Activated CD4-positive, alpha-beta memory T cell treated with anti-CD3 and anti-CD28 coated beads for 36 hours (primary cell): ENCODE data around the gene RIMS3. TPM values are rescaled to one million over a fixed set of nuclear protein-coding genes. Genes with fewer than 3 reads are reported as not detected.
"Not testable (repeated sequence)": the region's sequence is repeated elsewhere in the genome, so short reads cannot be mapped to it uniquely, and the experiment has no call there.

Experiments used
- CTCF ChIA-PET: fragments of 350-600 bp; sonication (Branson Sonifier 250); formaldehyde crosslinking; loops from one replicate; lab custom pipeline; 2021; ENCODE audit warnings: antibody characterized with exemption, inconsistent platforms; lab: Charles Lee
- POLR2A ChIA-PET: fragments of 350-600 bp; sonication (Branson Sonifier 250); formaldehyde crosslinking; loops from one replicate; lab custom pipeline; 2021; ENCODE audit warnings: antibody characterized with exemption; lab: Charles Lee
- DNase-seq: peaks from one replicate; pipeline ENCODE4 v3.0.0-alpha.2; 2020
- H3K27ac Mint-ChIP-seq: one replicate; pipeline ENCODE4 v1.8.0; 2021; ENCODE audit warnings: mixed read lengths
- H3K27me3 Mint-ChIP-seq: one replicate; pipeline ENCODE4 v1.8.0; 2021; ENCODE audit warnings: mixed read lengths
- H3K36me3 Mint-ChIP-seq: one replicate; pipeline ENCODE4 v1.8.0; 2021; ENCODE audit warnings: mixed read lengths
- H3K4me1 Mint-ChIP-seq: one replicate; pipeline ENCODE4 v1.8.0; 2021; ENCODE audit warnings: low read depth, mixed read lengths
- H3K4me3 Mint-ChIP-seq: one replicate; pipeline ENCODE4 v1.8.0; 2021; ENCODE audit warnings: mild to moderate bottlenecking, mixed read lengths
- H3K9me3 Mint-ChIP-seq: one replicate; pipeline ENCODE4 v1.8.0; 2021; ENCODE audit warnings: mixed read lengths
- intact Hi-C: fragments of 100-400 bp; cut with micrococcal nuclease; formaldehyde crosslinking; loops from one replicate; pipeline ENCODE4 v1.15.1; 2023
- total RNA-seq, 2 experiments: library from RNA; stranded (reverse); gene quantifications; one replicate each; pipeline ENCODE4 v1.2.3, GENCODE V29; 2021

The RIMS3 gene
- total RNA-seq, 2 experiments from 2014 or later, result 3.7 to 4.0 TPM

DNA sequence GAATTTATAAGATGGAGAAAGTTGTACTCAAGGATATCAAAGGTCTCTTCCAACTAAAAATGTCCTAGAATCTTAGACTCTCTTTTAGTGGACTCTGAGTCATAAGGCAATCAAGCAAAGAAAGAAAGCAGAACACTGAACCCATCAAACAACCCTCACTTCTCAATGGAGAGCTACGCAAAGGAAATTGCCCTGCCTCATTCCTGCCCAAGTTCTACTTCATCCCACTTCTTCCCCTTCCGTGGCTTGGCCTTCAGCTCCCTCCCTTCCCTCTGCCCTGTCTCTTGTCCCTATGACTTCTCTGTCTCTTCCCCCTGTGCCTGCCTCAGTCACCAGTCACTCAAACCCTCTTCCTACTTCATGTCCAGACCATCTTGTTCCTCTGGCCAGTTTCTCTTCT, 58.5 kb downstream of the RIMS3 start:
- H3K4me3 Mint-ChIP-seq, result no peak overlapping the region
- H3K27ac Mint-ChIP-seq, result no peak overlapping the region
- H3K4me1 Mint-ChIP-seq, result no peaks in the 10 kb centered on the region
- POLR2A ChIA-PET, result no interaction called here
- intact Hi-C loops, result no loop called here
- peaks cover 3% of the 10 kb centered on the region for H3K27me3 Mint-ChIP-seq
- DNase-seq, result no peak
- no peaks in the 10 kb centered on the region for H3K9me3 Mint-ChIP-seq
- no peaks in the 10 kb centered on the region for H3K36me3 Mint-ChIP-seq
- CTCF ChIA-PET, result interaction anchor here (1.1 kb wide), 1 partner anchor 454 kb away, joined by 3 read pairs; no protein-coding TSS in a partner anchor

DNA sequence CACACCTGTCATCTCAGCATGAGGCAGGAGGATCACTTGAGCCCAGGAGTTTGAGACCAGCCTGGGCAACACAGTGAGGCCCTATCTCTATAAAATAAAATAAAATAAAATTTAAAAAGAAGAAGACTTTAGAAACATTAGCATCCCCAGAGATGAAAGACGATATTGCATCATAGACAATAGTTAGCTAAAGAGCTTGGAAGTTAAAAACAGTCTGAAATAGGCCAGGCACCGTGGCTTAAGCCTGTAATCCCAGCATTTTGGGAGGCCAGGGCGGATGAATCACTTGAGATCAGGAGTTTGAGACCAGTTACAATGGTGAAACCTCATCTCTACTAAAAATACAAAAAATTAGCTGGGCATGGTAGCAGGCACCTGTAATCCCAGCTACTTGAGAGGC, 59.3 kb downstream of the RIMS3 start:
- ChIA-PET CTCF (no interaction called here), POLR2A (no interaction called here)
- Mint-ChIP-seq H3K4me3 (no peak overlapping the region), H3K36me3 (no peaks in the 10 kb centered on the region), H3K27ac (no peak overlapping the region), H3K9me3 (no peaks in the 10 kb centered on the region), H3K4me1 (no peaks in the 10 kb centered on the region), H3K27me3 (peaks cover 3% of the 10 kb centered on the region)
- intact Hi-C loops, result no loop called here
- no peak for DNase-seq

DNA sequence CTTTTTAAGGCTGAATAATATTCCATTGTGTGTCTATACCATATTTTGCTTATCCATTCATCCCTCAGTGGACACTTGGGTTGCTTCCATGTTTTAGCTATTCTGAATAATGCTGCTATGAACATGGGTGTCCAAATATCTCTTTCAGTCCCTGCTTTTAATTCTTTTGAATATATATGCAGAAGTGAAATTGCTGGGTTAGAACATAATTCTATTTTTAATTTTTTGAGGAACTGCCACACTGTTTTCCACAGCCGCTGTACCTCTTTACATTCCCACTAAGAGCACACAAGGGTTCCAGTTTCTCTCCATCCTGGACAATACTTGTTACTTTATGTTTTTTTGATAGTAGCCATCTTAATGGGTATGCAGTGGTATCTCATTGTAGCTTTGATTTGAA, 65.6 kb downstream of the RIMS3 start:
- no peaks in the 10 kb centered on the region for H3K4me1 Mint-ChIP-seq
- ChIA-PET CTCF (no interaction called here), POLR2A (no interaction called here)
- DNase-seq, result no peak
- no peaks in the 10 kb centered on the region for H3K9me3 Mint-ChIP-seq
- no peak overlapping the region for H3K4me3 Mint-ChIP-seq
- no peak overlapping the region for H3K27ac Mint-ChIP-seq
- intact Hi-C loops, result no loop called here
- no peaks in the 10 kb centered on the region for H3K36me3 Mint-ChIP-seq
- peaks cover 3% of the 10 kb centered on the region for H3K27me3 Mint-ChIP-seq

DNA sequence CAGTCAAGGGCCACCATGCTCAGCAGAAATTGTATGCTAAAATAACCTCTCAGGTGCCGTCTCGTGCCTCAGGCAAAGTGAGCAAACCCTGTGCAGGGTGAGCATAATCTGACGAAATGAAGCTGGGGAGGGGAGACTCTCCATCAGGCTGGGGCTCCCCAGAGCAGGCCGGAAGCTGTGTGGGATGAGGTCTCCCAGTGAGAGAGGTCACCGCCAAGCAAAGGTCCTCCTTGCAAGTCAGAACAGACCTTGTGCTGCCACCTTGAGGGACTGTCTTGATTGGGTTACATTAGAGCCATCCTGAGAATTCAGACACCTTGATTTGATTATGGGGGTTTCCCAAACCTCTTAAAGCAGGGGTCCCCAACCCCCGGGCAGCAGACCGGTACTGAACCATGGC, 69.9 kb downstream of the RIMS3 start:
- H3K36me3 Mint-ChIP-seq, result no peaks in the 10 kb centered on the region
- POLR2A ChIA-PET, result no interaction called here
- CTCF ChIA-PET, result no interaction called here
- intact Hi-C loops, result no loop called here
- no peak overlapping the region for H3K27ac Mint-ChIP-seq
- no peaks in the 10 kb centered on the region for H3K9me3 Mint-ChIP-seq
- peaks cover 3% of the 10 kb centered on the region for H3K4me1 Mint-ChIP-seq
- DNase-seq, result no peak
- peaks cover 3% of the 10 kb centered on the region for H3K27me3 Mint-ChIP-seq
- H3K4me3 Mint-ChIP-seq, result no peak overlapping the region

DNA sequence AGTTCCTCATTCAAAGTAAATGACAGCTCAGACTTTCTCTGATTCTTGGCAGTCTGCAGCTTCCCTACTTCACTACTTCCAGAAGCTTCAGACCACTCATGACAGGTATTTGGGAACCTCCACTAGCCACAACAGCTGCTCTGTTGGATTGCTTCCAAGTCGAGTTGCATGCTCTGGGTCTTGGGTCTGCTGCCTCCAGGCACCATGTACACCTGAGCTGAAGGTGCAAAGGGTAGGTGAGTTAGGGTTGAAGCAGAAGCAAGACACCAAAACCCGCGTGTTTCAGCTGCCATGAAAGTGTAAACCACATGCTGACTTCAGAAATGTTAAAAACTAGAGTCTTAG, 71.3 kb downstream of the RIMS3 start:
- no peak for DNase-seq
- H3K9me3 Mint-ChIP-seq, result no peaks in the 10 kb centered on the region
- no peak overlapping the region for H3K27ac Mint-ChIP-seq
- ChIA-PET CTCF (no interaction called here), POLR2A (no interaction called here)
- intact Hi-C loops, result no loop called here
- peaks cover 3% of the 10 kb centered on the region for H3K27me3 Mint-ChIP-seq
- no peaks in the 10 kb centered on the region for H3K36me3 Mint-ChIP-seq
- H3K4me1 Mint-ChIP-seq, result peaks cover 3% of the 10 kb centered on the region
- H3K4me3 Mint-ChIP-seq, result no peak overlapping the region

DNA sequence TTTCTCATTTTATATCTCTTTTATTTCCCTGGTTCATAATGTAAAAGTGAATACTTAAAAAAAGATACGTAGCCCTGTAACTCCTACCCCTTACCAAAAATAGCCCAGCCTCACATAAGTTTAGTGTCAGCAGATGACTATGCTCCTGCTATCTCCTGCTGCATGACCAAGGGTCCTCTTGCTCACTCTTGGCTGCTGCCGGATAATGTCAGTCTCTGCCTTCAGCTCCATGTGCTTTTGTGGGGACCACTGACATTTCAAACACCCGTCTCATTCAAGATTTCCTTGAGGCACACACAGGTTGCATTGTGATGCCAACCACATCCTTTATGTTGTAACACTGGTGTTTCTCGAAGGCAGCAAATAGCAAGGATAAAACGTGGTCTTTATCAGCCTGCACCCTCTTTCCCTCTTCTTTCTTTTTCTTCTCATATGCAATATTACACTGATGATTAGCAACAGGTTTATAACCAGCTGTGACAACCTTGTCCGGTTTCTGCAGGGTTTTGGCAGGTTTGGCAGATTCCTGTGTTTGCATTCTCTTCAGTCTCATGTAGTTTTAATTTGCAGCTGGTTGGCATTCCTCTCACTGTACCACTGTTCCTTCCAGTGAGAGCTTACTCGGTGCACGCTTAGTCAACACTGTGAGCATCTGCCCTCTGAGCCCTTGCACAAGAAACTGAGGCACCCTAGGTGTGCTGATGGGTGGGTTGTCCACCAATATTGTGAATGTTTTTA, 71.9 kb downstream of the RIMS3 start:
- Mint-ChIP-seq H3K9me3 (no peaks in the 10 kb centered on the region), H3K4me1 (peaks cover 3% of the 10 kb centered on the region), H3K4me3 (no peak overlapping the region), H3K36me3 (no peaks in the 10 kb centered on the region), H3K27me3 (peaks cover 3% of the 10 kb centered on the region), H3K27ac (no peak overlapping the region)
- intact Hi-C loops, result no loop called here
- CTCF ChIA-PET, result interaction anchor here (1.5 kb wide), 1 partner anchor 359 kb away, joined by 5 read pairs; no protein-coding TSS in a partner anchor
- POLR2A ChIA-PET, result no interaction called here
- DNase-seq, result no peak

DNA sequence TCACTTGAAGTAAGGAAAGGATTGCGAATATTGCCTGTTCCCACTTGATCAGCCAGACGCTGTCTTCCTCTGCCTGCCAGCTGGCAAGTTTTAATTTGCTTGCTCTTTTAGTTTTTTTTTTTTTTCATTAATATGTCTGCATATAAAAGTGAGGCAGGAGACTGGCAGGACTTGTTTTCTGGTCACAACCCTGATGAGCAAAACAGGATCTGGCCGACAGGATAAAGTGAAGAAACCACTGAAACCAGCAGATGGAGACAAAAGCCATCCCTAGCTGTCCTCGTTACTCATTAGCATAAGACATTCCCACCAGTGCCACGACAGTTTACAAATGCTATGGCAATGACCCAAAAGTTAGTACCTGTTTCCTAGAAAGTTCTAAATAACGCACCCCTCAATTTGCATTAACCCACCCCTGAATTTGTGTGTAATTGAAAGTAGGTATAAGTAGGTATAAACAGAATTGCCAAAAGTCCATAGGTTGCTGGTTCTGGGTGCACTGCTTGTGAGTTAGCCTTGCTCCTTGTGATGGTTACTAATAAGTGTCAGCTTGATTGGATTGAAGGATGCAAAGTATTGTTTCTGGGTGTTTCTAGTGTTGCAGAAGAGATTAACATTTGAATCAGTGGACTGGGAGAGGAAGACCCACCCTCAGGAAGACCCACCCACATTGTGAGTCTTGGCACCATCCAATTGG, 73.2 kb downstream of the RIMS3 start:
- CTCF ChIA-PET, result interaction anchor here (0.6 to 1.5 kb wide), 4 partner anchors 27 to 1315 kb away, joined by 3 to 5 read pairs (median 4); no protein-coding TSS in a partner anchor

DNA sequence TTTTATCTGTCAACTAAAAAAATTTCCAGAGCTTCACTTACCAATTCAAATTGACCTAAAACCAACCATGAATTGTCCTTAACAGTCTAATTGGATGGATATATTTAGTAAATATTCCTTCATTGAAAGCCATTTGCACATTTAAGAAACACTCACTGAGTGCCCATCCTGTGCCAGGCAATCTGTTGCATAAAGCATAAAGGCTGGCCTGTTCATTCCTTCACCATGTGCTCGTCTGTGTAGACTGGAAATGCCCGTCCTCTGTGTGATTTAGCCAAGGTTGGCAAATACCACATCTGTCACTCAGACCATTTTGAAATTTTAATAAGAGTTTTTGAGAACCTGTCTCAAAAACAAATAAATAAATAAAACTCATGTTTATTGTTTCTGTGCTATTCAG, 76.9 kb downstream of the RIMS3 start:
- intact Hi-C loops, result no loop called here
- peaks cover 3% of the 10 kb centered on the region for H3K27me3 Mint-ChIP-seq
- POLR2A ChIA-PET, result no interaction called here
- DNase-seq, result no peak
- H3K27ac Mint-ChIP-seq, result no peak overlapping the region
- H3K4me1 Mint-ChIP-seq, result peaks cover 8% of the 10 kb centered on the region
- H3K36me3 Mint-ChIP-seq, result no peaks in the 10 kb centered on the region
- no peak overlapping the region for H3K4me3 Mint-ChIP-seq
- no peaks in the 10 kb centered on the region for H3K9me3 Mint-ChIP-seq
- CTCF ChIA-PET, result interaction anchor here (1.0 to 1.2 kb wide), 2 partner anchors 81 to 250 kb away, joined by 3 to 4 read pairs; no protein-coding TSS in a partner anchor

More for the DNA sequence above, 73.2 kb downstream of the RIMS3 start:
- Mint-ChIP-seq H3K36me3 (no peaks in the 10 kb centered on the region), H3K27me3 (peaks cover 3% of the 10 kb centered on the region), H3K4me3 (no peak overlapping the region), H3K4me1 (peaks cover 3% of the 10 kb centered on the region), H3K9me3 (no peaks in the 10 kb centered on the region), H3K27ac (no peak overlapping the region)
- POLR2A ChIA-PET, result no interaction called here
- intact Hi-C loops, result no loop called here
- no peak for DNase-seq

DNA sequence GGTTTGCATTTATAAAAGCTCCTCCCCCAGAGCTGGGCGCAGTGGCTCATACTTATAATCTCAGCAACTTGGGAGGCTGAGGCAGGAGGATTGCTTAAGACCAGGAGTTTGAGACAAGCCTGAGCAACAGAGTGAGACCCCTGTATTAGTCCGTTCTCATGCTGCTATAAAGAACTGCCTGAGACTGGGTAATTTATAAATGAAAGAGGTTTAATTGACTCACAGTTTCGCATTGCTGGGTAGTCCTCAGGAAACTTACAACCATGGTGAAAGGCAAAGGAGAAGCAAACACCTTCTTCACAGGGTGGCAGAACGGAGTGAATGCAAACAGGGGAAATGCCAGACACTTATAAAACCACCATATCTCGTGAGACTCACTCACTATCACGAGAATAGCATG, 81.5 kb downstream of the RIMS3 start:
- Mint-ChIP-seq H3K27ac (no peak overlapping the region), H3K4me1 (peaks cover 9% of the 10 kb centered on the region), H3K27me3 (no peaks in the 10 kb centered on the region), H3K36me3 (no peaks in the 10 kb centered on the region), H3K4me3 (no peak overlapping the region), H3K9me3 (no peaks in the 10 kb centered on the region)
- intact Hi-C loops, result loop anchor here (1.0 to 2.0 kb wide), 2 partner anchors 45 to 53 kb away; partner anchors contain the start of gene ZNF684
- peak; percentile 22 for DNase-seq
- CTCF ChIA-PET, result interaction anchor here (1.0 kb wide), 1 partner anchor 265 kb away, joined by 4 read pairs; no protein-coding TSS in a partner anchor
- POLR2A ChIA-PET, result no interaction called here

DNA sequence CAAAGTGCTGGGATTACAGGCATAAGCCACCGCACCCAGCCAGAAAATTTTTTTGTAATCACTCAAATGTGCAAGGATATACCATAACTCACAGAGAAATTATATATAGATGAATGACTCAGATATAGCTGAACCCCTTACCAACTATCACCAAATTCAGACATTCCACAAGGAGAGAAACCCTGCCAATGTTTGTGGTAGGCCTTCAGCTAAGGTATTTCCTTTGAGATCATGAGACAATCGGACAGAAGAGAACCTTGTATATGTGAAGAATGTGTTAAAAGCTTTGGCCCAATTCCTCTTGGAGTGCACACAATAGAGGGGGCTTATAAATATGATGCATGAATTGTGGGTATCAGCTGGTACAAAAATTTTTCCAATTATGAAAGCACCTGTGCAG, 83.4 kb downstream of the RIMS3 start:
- CTCF ChIA-PET, result no interaction called here
- Mint-ChIP-seq H3K27me3 (peaks cover 1% of the 10 kb centered on the region), H3K27ac (no peak overlapping the region)

DNA sequence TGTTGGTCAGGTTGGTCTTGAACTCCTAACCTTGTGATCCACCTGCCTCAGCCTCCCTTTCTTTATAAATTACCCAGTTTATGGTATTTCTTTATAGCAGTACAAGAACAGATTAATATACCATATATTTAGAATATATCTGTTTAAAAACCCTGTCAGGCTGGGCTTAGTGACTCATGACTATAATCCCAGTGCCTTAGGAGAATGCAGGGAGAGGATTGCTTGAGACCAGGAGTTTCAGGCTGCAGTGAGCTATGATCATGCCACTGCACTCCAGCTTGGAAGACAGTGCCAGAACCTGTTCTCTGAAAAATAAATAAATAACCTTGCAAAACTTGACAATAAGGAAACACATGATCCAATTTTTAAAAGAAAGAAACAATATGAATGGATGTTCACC, 90.1 kb downstream of the RIMS3 start:
- POLR2A ChIA-PET, result no interaction called here

More for the DNA sequence above, 83.4 kb downstream of the RIMS3 start:
- intact Hi-C loops, result loop anchor here (2.0 kb wide), 1 partner anchor 47 kb away; no protein-coding TSS in a partner anchor
- no peak for DNase-seq
- Mint-ChIP-seq H3K4me1 (peaks cover 9% of the 10 kb centered on the region), H3K36me3 (no peaks in the 10 kb centered on the region), H3K4me3 (no peak overlapping the region), H3K9me3 (no peaks in the 10 kb centered on the region)
- POLR2A ChIA-PET, result no interaction called here

DNA sequence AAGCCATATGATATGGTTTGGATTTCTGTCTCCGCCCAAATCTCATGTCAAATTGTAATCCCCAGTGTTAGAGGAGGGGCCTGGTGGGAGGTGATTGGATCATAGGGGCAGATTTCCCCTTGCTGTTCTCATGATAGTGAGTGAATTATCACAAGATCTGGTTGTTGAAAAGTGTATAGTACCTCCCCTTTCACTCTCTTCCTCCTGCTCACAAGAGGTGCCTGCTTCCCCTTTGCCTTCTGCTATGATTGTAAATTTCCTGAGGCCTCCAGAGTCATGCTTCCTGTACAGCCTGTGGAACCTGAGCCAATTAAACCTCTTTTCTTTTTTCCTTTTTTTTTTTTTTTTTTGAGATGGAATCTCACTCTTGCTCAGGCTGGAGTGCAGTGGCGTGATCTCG, 90.7 kb downstream of the RIMS3 start:
- CTCF ChIA-PET, H3K4me3 Mint-ChIP-seq, intact Hi-C loops, DNase-seq, H3K9me3 Mint-ChIP-seq, H3K36me3 Mint-ChIP-seq, H3K4me1 Mint-ChIP-seq, H3K27me3 Mint-ChIP-seq, H3K27ac Mint-ChIP-seq, POLR2A ChIA-PET: not testable (repeated sequence)

More for the DNA sequence above, 90.1 kb downstream of the RIMS3 start:
- Mint-ChIP-seq H3K4me1 (no peaks in the 10 kb centered on the region), H3K36me3 (no peaks in the 10 kb centered on the region), H3K27ac (no peak overlapping the region), H3K27me3 (peaks cover 8% of the 10 kb centered on the region), H3K4me3 (no peak overlapping the region), H3K9me3 (no peaks in the 10 kb centered on the region)
- no peak for DNase-seq
- intact Hi-C loops, result no loop called here
- CTCF ChIA-PET, result no interaction called here
